DND-41 (cell line): ENCODE data around the gene ZFPM1.

Source experiments
- ATAC-seq: fragments of 200-7000 bp; cut with Tn5 transposase; 3 replicates; pipeline ENCODE4 v1.9.1; 2021; ENCODE audit warnings: low read depth; ENCODE audit not compliant: insufficient read depth
- DNase-seq: peaks from one replicate; pipeline ENCODE4 v3.0.0-alpha.2; 2020
- H2AFZ ChIP-seq: 2 replicates; pipeline ENCODE4 v1.6.0; 2012; ENCODE audit warnings: low read depth, low read length
- H3K27ac ChIP-seq: 2 replicates; pipeline ENCODE4 v1.5.1; 2012; ENCODE audit warnings: low read length, inconsistent platforms
- H3K27me3 ChIP-seq: fragments of 200-600 bp; sonication (generic); 2 replicates; pipeline ENCODE4 v1.6.0; 2012; ENCODE audit warnings: low read length, mild to moderate bottlenecking, inconsistent platforms; ENCODE audit not compliant: insufficient read depth, poor library complexity
- H3K36me3 ChIP-seq: 2 replicates; pipeline ENCODE4 v1.5.1; 2012; ENCODE audit warnings: low read length, inconsistent platforms; ENCODE audit not compliant: insufficient read depth
- H3K4me1 ChIP-seq: 2 replicates; pipeline ENCODE4 v1.5.1; 2012; ENCODE audit warnings: mild to moderate bottlenecking, low read length; ENCODE audit not compliant: insufficient read depth
- H3K4me2 ChIP-seq: 2 replicates; pipeline ENCODE4 v1.6.0; 2012; ENCODE audit warnings: mild to moderate bottlenecking, moderate library complexity, low read length, inconsistent platforms; ENCODE audit not compliant: insufficient read depth
- H3K4me3 ChIP-seq, 2 experiments: fragments of 200-600 bp in 1 of 2; shearing (Covaris generic) in 1 of 2; 2 replicates each; pipeline ENCODE4 v1.5.1; 2012 to 2016; ENCODE audit warnings: inconsistent platforms in 2 of 2, low read length in 2 of 2, mild to moderate bottlenecking in 2 of 2, low read depth in 1 of 2, moderate library complexity in 1 of 2
- H3K79me2 ChIP-seq: 2 replicates; pipeline ENCODE4 v1.6.0; 2012; ENCODE audit warnings: low read length, inconsistent platforms; ENCODE audit not compliant: insufficient read depth
- H3K9ac ChIP-seq: 2 replicates; pipeline ENCODE4 v1.6.0; 2012; ENCODE audit warnings: low read depth, mild to moderate bottlenecking, inconsistent platforms, low read length, moderate library complexity
- H3K9me3 ChIP-seq: 2 replicates; pipeline ENCODE4 v1.5.1; 2012; ENCODE audit warnings: low read length, moderate library complexity, mild to moderate bottlenecking, inconsistent platforms; ENCODE audit not compliant: insufficient read depth, severe bottlenecking
- H4K20me1 ChIP-seq: 2 replicates; pipeline ENCODE4 v1.6.0; 2012; ENCODE audit warnings: low read length; ENCODE audit not compliant: insufficient read depth
- EZH2 ChIP-seq: IDR thresholded peaks from 3 replicates; pipeline ENCODE4 v1.6.1; 2012; ENCODE audit warnings: borderline replicate concordance, low read depth, mild to moderate bottlenecking, moderate library complexity, low read length, inconsistent platforms; ENCODE audit not compliant: severe bottlenecking
- TF ChIP-seq, protein P1 (sequence below): IDR thresholded peaks from 2 replicates; pipeline ENCODE4 v1.5.1; 2012; ENCODE audit warnings: borderline replicate concordance, low read length, moderate library complexity, mild to moderate bottlenecking; ENCODE audit not compliant: poor library complexity, severe bottlenecking; ENCODE audit errors: extremely low read depth

ZFPM1 gene

DNA sequence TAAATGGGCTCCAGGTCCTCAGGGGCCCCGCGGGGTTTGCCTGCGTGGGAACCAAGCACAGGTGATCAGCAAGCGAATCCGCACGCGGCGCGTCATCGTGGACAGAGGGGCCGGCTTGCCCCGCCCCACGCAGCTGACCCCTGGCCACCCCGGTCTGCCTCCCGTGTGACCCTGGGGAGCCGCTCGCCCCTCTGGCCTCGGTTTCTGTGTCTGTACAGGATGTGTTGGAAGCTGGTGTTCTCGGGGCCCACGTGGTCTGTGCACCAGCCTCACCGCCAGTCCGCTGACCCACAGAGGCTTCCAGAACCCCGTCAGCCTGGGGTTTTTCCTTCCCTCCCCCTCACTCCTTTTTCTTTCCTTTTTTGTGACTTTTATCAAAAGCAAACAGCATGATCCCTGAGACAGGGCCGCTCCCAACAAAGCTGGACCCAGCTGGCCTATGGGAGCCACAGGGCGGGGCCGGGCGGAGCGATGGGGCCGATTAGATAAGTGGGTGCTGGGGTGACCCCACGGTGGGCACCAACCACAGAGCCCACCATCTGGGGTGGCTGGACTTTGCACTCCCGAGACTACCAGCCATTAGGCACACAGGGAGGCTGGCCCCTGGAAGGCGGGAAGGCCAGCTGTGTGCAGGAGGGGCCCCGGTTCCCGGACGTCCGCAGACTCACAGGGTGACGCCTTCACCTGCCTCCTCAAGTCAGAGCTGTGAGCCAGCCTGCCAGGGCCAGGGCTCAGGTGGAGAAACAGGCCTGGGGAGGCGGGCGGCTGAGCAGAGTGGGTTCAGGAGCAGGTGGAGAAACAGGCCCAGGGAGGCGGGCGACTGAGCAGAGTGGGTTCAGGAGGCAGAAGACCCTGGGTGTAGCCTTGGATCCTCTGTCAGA is 56.0 kb downstream of the ZFPM1 start:
- Histone ChIP-seq H3K4me3 (no peak overlapping the region), H2AFZ (no peak overlapping the region), H3K4me1 (no peaks in the 10 kb centered on the region), H3K9me3 (no peaks in the 10 kb centered on the region), H3K9ac (no peak overlapping the region), H4K20me1 (peaks cover 24% of the 10 kb centered on the region), H3K27me3 (no peaks in the 10 kb centered on the region), H3K79me2 (no peaks in the 10 kb centered on the region), H3K4me2 (no peak overlapping the region), H3K36me3 (no peaks in the 10 kb centered on the region), H3K27ac (no peak overlapping the region)
- no peak for DNase-seq
- ATAC-seq = no peak
- TF ChIP-seq EZH2 = no peak
- TF ChIP-seq, protein P1, sequence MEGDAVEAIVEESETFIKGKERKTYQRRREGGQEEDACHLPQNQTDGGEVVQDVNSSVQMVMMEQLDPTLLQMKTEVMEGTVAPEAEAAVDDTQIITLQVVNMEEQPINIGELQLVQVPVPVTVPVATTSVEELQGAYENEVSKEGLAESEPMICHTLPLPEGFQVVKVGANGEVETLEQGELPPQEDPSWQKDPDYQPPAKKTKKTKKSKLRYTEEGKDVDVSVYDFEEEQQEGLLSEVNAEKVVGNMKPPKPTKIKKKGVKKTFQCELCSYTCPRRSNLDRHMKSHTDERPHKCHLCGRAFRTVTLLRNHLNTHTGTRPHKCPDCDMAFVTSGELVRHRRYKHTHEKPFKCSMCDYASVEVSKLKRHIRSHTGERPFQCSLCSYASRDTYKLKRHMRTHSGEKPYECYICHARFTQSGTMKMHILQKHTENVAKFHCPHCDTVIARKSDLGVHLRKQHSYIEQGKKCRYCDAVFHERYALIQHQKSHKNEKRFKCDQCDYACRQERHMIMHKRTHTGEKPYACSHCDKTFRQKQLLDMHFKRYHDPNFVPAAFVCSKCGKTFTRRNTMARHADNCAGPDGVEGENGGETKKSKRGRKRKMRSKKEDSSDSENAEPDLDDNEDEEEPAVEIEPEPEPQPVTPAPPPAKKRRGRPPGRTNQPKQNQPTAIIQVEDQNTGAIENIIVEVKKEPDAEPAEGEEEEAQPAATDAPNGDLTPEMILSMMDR = no peak

DNA sequence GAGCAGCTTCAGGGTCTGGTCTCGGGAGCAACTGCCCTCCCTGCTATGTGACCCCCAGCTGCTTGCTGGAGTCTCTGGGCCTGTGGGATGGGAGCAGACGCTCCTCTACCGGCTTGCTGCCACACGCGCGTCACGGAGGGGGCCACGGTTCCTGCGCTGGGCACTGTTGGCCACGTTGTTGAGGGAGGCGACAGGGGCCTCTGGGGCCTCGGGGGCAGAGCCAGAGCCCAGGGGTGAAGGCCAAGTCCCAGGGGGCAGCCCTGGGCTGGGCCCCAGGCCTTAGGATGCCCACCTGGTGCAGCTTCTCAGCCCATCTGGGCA is 56.6 kb downstream of the ZFPM1 start:
- Histone ChIP-seq H4K20me1 (peaks cover 19% of the 10 kb centered on the region), H3K27ac (no peak overlapping the region), H3K4me2 (no peak overlapping the region), H3K27me3 (no peaks in the 10 kb centered on the region), H3K36me3 (no peaks in the 10 kb centered on the region), H3K9me3 (no peaks in the 10 kb centered on the region), H2AFZ (no peak overlapping the region), H3K79me2 (no peaks in the 10 kb centered on the region), H3K4me1 (no peaks in the 10 kb centered on the region), H3K4me3 (no peak overlapping the region), H3K9ac (no peak overlapping the region)
- no peak for ATAC-seq
- TF ChIP-seq EZH2 = no peak
- TF ChIP-seq, protein P1 = no peak
- no peak for DNase-seq

DNA sequence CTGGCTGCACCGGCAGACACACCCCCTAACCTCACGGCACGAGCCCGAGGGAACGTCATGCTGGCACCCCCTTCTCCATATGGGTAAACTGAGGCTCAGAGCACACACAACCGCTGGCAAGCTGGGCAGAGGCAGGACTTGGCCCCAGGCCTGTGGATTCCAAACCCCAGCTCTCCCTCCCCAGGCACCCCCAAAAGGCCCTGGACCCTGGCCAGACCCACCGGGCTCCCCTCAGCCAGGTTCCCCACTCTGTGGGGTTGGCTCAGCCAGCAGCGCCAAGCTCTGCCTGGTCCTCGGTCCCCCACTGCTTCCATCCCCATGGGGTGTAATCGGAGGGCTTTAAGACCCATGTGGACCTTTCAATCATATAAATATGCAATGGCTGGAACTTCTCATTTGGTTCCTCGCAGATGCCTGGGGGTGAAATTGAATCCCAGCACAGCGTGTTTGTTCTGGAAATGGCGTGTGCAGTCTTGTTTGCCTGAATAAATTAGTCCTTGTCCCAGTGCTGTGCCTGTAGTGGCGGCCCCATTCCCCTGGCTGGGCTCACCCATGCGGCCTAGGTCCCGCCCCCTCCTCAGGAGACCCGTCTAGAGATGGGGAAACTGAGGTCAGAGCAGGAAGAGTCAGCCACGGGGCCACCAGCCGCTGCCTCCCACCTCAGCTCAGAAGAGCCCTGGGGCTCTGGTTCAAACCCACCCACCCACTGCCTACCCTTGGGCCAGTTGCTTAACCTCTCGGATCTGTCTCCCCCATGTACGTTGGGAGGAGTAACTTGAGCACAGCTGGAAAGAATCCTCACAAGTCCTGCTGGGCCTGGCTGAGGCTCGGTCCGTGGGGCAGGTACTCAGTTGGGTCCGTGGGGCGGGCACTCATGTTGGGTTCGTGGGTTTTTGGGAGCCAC is 57.3 kb downstream of the ZFPM1 start:
- Histone ChIP-seq H3K36me3 (no peaks in the 10 kb centered on the region), H3K27ac (no peak overlapping the region), H3K9ac (no peak overlapping the region), H3K27me3 (no peaks in the 10 kb centered on the region), H4K20me1 (peaks cover 18% of the 10 kb centered on the region), H3K79me2 (no peaks in the 10 kb centered on the region), H2AFZ (no peak overlapping the region), H3K9me3 (no peaks in the 10 kb centered on the region), H3K4me2 (no peak overlapping the region), H3K4me3 (no peak overlapping the region), H3K4me1 (no peaks in the 10 kb centered on the region)
- DNase-seq = no peak
- TF ChIP-seq, protein P1 = no peak
- no peak for TF ChIP-seq EZH2
- ATAC-seq = no peak
